HG03460 (cell line): ENCODE results near the gene USP4.
A peak's percentile ranks its signal among the peaks of the same experiment; 100 is the strongest.

Experiments
- ATAC-seq: cut with Tn5 transposase; IDR thresholded peaks from one replicate; pipeline ENCODE4 v1.9.1; 2021; ENCODE audit not compliant: unreplicated experiment

Gene USP4

GRCh38 chr3:49298511-49298910, 41.3 kb downstream of the USP4 start:
- no peak for ATAC-seq

- ATAC-seq, result no peak
Measured at GRCh38 chr3:49296781-49297411, 43.0 kb downstream of the USP4 start.

GRCh38 chr3:49295489-49296058, 44.3 kb downstream of the USP4 start:
- no peak for ATAC-seq

- no peak for ATAC-seq
Measured at GRCh38 chr3:49294343-49294742, 45.5 kb downstream of the USP4 start.

GRCh38 chr3:49283997-49284396, 55.9 kb downstream of the USP4 start:
- ATAC-seq, result no peak

GRCh38 chr3:49279376-49279775, 60.5 kb downstream of the USP4 start:
- ATAC-seq, result no peak

- no peak for ATAC-seq
Measured at GRCh38 chr3:49278548-49278947, 61.3 kb downstream of the USP4 start.

GRCh38 chr3:49277383-49277775, 62.5 kb downstream of the USP4 start:
- ATAC-seq, result no peak

GRCh38 chr3:49276475-49277382, 63.1 kb downstream of the USP4 start, which contains the start of gene C3orf62:
TSS of gene C3orf62 (minus strand) at chr3:49277232. CDS start at chr3:49276872, 360 bp downstream.
- ATAC-seq, result peak; percentile 73

- ATAC-seq, result no peak
Measured at GRCh38 chr3:49273825-49274532, 65.9 kb downstream of the USP4 start.

- ATAC-seq, result no peak
Measured at GRCh38 chr3:49271047-49271446, 68.8 kb downstream of the USP4 start.

- ATAC-seq, result no peak
Measured at GRCh38 chr3:49270156-49270500, 69.7 kb downstream of the USP4 start.

- no peak for ATAC-seq
Measured at GRCh38 chr3:49269443-49270155, 70.3 kb downstream of the USP4 start.

GRCh38 chr3:49266410-49267095, 73.3 kb downstream of the USP4 start:
- ATAC-seq, result no peak

GRCh38 chr3:49265661-49266386, 74.0 kb downstream of the USP4 start:
- ATAC-seq, result no peak

- no peak for ATAC-seq
Measured at GRCh38 chr3:49263159-49263889, 76.5 kb downstream of the USP4 start.

GRCh38 chr3:49260806-49261324, 79.0 kb downstream of the USP4 start:
- no peak for ATAC-seq

GRCh38 chr3:49257187-49257586, 82.7 kb downstream of the USP4 start:
- no peak for ATAC-seq
